ENCODE measurements around the gene MDM2. TPM values are rescaled to one million over a fixed set of nuclear protein-coding genes. Genes with fewer than 3 reads are reported as not detected.

The MDM2 gene
- total and polyA plus RNA-seq, 2 of the 13 experiments (the other 11 are each of a cell fraction or from before 2014, with no cell fraction given), result 29.3 to 314 TPM

GRCh38 chr12:68808388-68809189, 612 bp downstream of the MDM2 start (continued):
- 0 out of 2 replicates have a peak, but pooled peaks have one; percentile 38 for TF ChIP-seq RERE (CRISPR knock-in tag; IDR thresholded peaks at IDR 0.05; ENCODE audit: low read depth)
- TF ChIP-seq ZNF513 (CRISPR knock-in tag; conservative IDR thresholded peaks at IDR 0.05), result no peak
- TF ChIP-seq BCL3 (CRISPR knock-in tag; IDR thresholded peaks at IDR 0.05), result no peak
- TF ChIP-seq ZNF704 (CRISPR knock-in tag; IDR thresholded peaks at IDR 0.05; ENCODE audit: borderline replicate concordance), result no peak
- TF ChIP-seq ZSCAN30 (CRISPR knock-in tag; IDR thresholded peaks at IDR 0.05), result no peak
- no peak for TF ChIP-seq FOXP1 (IDR thresholded peaks at IDR 0.05)
- peak; percentile 54; the same call in 1 of the 2 replicates for TF ChIP-seq FOXP1 (CRISPR knock-in tag; IDR thresholded peaks at IDR 0.05)
- TF ChIP-seq MIXL1 (CRISPR knock-in tag; IDR thresholded peaks at IDR 0.05), result peak; percentile 61; the same call in 1 of the 2 replicates
- TF ChIP-seq DBP (CRISPR knock-in tag; IDR thresholded peaks at IDR 0.05; ENCODE audit: not compliant biosample characterization), result no peak
- TF ChIP-seq ZBED4 (CRISPR knock-in tag; IDR thresholded peaks at IDR 0.05; ENCODE audit: borderline replicate concordance), result peak; percentile 95; the same call in 1 of the 2 replicates
- no peak for TF ChIP-seq KLF15 (CRISPR knock-in tag; IDR thresholded peaks at IDR 0.05; ENCODE audit: borderline replicate concordance)
- TF ChIP-seq KDM6A (CRISPR knock-in tag; IDR thresholded peaks at IDR 0.05; ENCODE audit: low read depth), result 0 out of 2 replicates have a peak, but pooled peaks have one; percentile 21
- no peak; the same call in none of the 2 replicates for TF ChIP-seq HIVEP1 (CRISPR knock-in tag; IDR thresholded peaks at IDR 0.05)
- no peak; the same call in 1 of the 2 replicates for TF ChIP-seq SATB2 (CRISPR knock-in tag; IDR thresholded peaks at IDR 0.05)

Measured in HepG2 (cell line).